GM12878 (cell line): ENCODE measurements around the gene MMEL1.

Source experiments
- CBFB ChIP-seq: IDR thresholded peaks from 2 replicates; pipeline ENCODE4 v1.6.1; 2016; ENCODE audit warnings: antibody characterized with exemption, low read depth
- CHD1 ChIP-seq: IDR thresholded peaks from 2 replicates; pipeline ENCODE4 v1.6.1; 2012; ENCODE audit warnings: low read depth, low read length, improper control_type of control experiment
- TF ChIP-seq, protein P1 (sequence below): IDR thresholded peaks from 2 replicates; pipeline ENCODE4 v1.6.1; 2012; ENCODE audit warnings: mild to moderate bottlenecking, low read depth, low read length

GRCh38 chr1:2614145-2614544 lies 18.7 kb downstream of the MMEL1 start:
- TF ChIP-seq CHD1 (no peak), CBFB (no peak)
- TF ChIP-seq, protein P1, sequence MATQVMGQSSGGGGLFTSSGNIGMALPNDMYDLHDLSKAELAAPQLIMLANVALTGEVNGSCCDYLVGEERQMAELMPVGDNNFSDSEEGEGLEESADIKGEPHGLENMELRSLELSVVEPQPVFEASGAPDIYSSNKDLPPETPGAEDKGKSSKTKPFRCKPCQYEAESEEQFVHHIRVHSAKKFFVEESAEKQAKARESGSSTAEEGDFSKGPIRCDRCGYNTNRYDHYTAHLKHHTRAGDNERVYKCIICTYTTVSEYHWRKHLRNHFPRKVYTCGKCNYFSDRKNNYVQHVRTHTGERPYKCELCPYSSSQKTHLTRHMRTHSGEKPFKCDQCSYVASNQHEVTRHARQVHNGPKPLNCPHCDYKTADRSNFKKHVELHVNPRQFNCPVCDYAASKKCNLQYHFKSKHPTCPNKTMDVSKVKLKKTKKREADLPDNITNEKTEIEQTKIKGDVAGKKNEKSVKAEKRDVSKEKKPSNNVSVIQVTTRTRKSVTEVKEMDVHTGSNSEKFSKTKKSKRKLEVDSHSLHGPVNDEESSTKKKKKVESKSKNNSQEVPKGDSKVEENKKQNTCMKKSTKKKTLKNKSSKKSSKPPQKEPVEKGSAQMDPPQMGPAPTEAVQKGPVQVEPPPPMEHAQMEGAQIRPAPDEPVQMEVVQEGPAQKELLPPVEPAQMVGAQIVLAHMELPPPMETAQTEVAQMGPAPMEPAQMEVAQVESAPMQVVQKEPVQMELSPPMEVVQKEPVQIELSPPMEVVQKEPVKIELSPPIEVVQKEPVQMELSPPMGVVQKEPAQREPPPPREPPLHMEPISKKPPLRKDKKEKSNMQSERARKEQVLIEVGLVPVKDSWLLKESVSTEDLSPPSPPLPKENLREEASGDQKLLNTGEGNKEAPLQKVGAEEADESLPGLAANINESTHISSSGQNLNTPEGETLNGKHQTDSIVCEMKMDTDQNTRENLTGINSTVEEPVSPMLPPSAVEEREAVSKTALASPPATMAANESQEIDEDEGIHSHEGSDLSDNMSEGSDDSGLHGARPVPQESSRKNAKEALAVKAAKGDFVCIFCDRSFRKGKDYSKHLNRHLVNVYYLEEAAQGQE, result no peak
